Activated naive CD4-positive, alpha-beta T cell treated with Interleukin-2 at 50 U/mL for 16 hours (primary cell): ENCODE results near the gene GNAQ.

Experiments
- DNase-seq: peaks from one replicate; pipeline ENCODE4 v3.0.0-alpha.2; 2020

The GNAQ gene

DNA sequence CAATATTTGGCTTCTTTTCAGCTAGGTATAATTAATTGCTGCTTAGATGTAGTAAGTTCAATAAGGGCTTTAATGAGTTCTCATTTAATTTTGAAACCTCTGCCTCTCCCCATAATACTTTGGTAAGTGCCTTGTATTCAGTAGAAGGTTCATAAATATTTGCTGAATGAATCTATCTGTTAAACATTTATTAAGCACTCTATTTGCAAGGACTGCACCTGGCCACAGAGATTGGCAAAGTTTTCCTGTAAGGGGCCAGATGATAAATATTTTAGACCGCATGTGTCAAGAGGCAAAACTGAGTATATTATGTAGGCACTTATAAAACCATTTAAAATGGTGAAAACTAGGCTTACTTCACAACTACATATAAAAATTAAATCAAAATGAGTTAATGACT lies 364.5 kb downstream of the GNAQ start:
- no peak for DNase-seq
